H7 (cell line): ENCODE data around the gene KIRREL3. TPM values are rescaled to one million over a fixed set of nuclear protein-coding genes. Genes with fewer than 3 reads are reported as not detected.

ENCODE experiments used
- DNase-seq: peaks from one replicate; pipeline ENCODE4 v3.0.0; 2012
- H3K27me3 ChIP-seq: 2 replicates; pipeline ENCODE4 v1.6.0; 2011; ENCODE audit warnings: mild to moderate bottlenecking, low read length; ENCODE audit not compliant: control insufficient read depth, insufficient read depth
- H3K36me3 ChIP-seq: replicated peaks from 2 replicates; pipeline ENCODE4 v1.5.1; 2011; ENCODE audit warnings: low read length; ENCODE audit not compliant: control insufficient read depth, insufficient read depth
- H3K4me3 ChIP-seq: 2 replicates; pipeline ENCODE4 v1.5.1; 2011; ENCODE audit warnings: low read depth, mild to moderate bottlenecking, control low read depth, low read length, moderate library complexity; ENCODE audit not compliant: insufficient read depth
- total RNA-seq: library from RNA; depleted of rRNA; stranded (reverse); fragments of >200 nt; shearing (Covaris generic); gene quantifications from 2 replicates; pipeline ENCODE4 v1.2.3, GENCODE V29; 2014

The KIRREL3 gene
- total RNA-seq, 1 experiment from 2014 or later = 0.10 TPM

GRCh38 chr11:126710804-126711399 lies 289.7 kb downstream of the KIRREL3 start:
- no peak for DNase-seq
- Histone ChIP-seq H3K27me3 (no peaks in the 10 kb centered on the region), H3K4me3 (no peak overlapping the region), H3K36me3 (no peaks in the 10 kb centered on the region)

GRCh38 chr11:126707498-126707897 lies 293.1 kb downstream of the KIRREL3 start:
- DNase-seq = no peak
- H3K4me3 ChIP-seq = no peak overlapping the region
- H3K27me3 ChIP-seq = no peaks in the 10 kb centered on the region
- H3K36me3 ChIP-seq = no peaks in the 10 kb centered on the region

- no peaks in the 10 kb centered on the region for H3K27me3 ChIP-seq
- DNase-seq = no peak
- H3K36me3 ChIP-seq = no peaks in the 10 kb centered on the region
- no peak overlapping the region for H3K4me3 ChIP-seq
Observed at GRCh38 chr11:126704096-126704495, 296.5 kb downstream of the KIRREL3 start.

- Histone ChIP-seq H3K36me3 (no peaks in the 10 kb centered on the region), H3K27me3 (no peaks in the 10 kb centered on the region), H3K4me3 (no peak overlapping the region)
- no peak for DNase-seq
Observed at GRCh38 chr11:126703662-126704061, 296.9 kb downstream of the KIRREL3 start.

GRCh38 chr11:126702987-126703386 lies 297.6 kb downstream of the KIRREL3 start:
- DNase-seq = no peak
- no peaks in the 10 kb centered on the region for H3K36me3 ChIP-seq

GRCh38 chr11:126702165-126702720 lies 298.3 kb downstream of the KIRREL3 start:
- Histone ChIP-seq H3K27me3 (no peaks in the 10 kb centered on the region), H3K4me3 (no peak overlapping the region), H3K36me3 (no peaks in the 10 kb centered on the region)
- no peak for DNase-seq

More at GRCh38 chr11:126702987-126703386, 297.6 kb downstream of the KIRREL3 start:
- no peak overlapping the region for H3K4me3 ChIP-seq
- no peaks in the 10 kb centered on the region for H3K27me3 ChIP-seq

GRCh38 chr11:126701520-126701897 lies 299.1 kb downstream of the KIRREL3 start:
- DNase-seq = peak; percentile 49
- Histone ChIP-seq H3K36me3 (no peaks in the 10 kb centered on the region), H3K27me3 (no peaks in the 10 kb centered on the region), H3K4me3 (no peak overlapping the region)

GRCh38 chr11:126700768-126701519 lies 299.6 kb downstream of the KIRREL3 start:
- DNase-seq = no peak
- no peaks in the 10 kb centered on the region for H3K36me3 ChIP-seq
- no peaks in the 10 kb centered on the region for H3K27me3 ChIP-seq
- no peak overlapping the region for H3K4me3 ChIP-seq

- no peaks in the 10 kb centered on the region for H3K36me3 ChIP-seq
- DNase-seq = no peak
- no peaks in the 10 kb centered on the region for H3K27me3 ChIP-seq
- H3K4me3 ChIP-seq = no peak overlapping the region
Observed at GRCh38 chr11:126698576-126698975, 302.0 kb downstream of the KIRREL3 start.

- DNase-seq = no peak
- H3K36me3 ChIP-seq = no peaks in the 10 kb centered on the region
- H3K4me3 ChIP-seq = no peak overlapping the region
- H3K27me3 ChIP-seq = no peaks in the 10 kb centered on the region
Observed at GRCh38 chr11:126697936-126698335, 302.6 kb downstream of the KIRREL3 start.

- Histone ChIP-seq H3K36me3 (no peaks in the 10 kb centered on the region), H3K4me3 (no peak overlapping the region), H3K27me3 (no peaks in the 10 kb centered on the region)
- DNase-seq = no peak
Observed at GRCh38 chr11:126696982-126697381, 303.6 kb downstream of the KIRREL3 start.

- H3K4me3 ChIP-seq = no peak overlapping the region
- no peaks in the 10 kb centered on the region for H3K36me3 ChIP-seq
- no peak for DNase-seq
- H3K27me3 ChIP-seq = no peaks in the 10 kb centered on the region
Observed at GRCh38 chr11:126695293-126695692, 305.3 kb downstream of the KIRREL3 start.

- no peaks in the 10 kb centered on the region for H3K27me3 ChIP-seq
- DNase-seq = no peak
- no peak overlapping the region for H3K4me3 ChIP-seq
- no peaks in the 10 kb centered on the region for H3K36me3 ChIP-seq
Observed at GRCh38 chr11:126694065-126694625, 306.4 kb downstream of the KIRREL3 start.

GRCh38 chr11:126687477-126687876 lies 313.1 kb downstream of the KIRREL3 start:
- H3K27me3 ChIP-seq = no peaks in the 10 kb centered on the region
- no peak for DNase-seq

GRCh38 chr11:126686938-126687337 lies 313.6 kb downstream of the KIRREL3 start:
- no peaks in the 10 kb centered on the region for H3K27me3 ChIP-seq
- DNase-seq = no peak
- H3K36me3 ChIP-seq = no peaks in the 10 kb centered on the region
- no peak overlapping the region for H3K4me3 ChIP-seq

More at GRCh38 chr11:126687477-126687876, 313.1 kb downstream of the KIRREL3 start:
- Histone ChIP-seq H3K36me3 (no peaks in the 10 kb centered on the region), H3K4me3 (no peak overlapping the region)
